ENCODE results near the gene SIRT7.

The SIRT7 gene

DNA sequence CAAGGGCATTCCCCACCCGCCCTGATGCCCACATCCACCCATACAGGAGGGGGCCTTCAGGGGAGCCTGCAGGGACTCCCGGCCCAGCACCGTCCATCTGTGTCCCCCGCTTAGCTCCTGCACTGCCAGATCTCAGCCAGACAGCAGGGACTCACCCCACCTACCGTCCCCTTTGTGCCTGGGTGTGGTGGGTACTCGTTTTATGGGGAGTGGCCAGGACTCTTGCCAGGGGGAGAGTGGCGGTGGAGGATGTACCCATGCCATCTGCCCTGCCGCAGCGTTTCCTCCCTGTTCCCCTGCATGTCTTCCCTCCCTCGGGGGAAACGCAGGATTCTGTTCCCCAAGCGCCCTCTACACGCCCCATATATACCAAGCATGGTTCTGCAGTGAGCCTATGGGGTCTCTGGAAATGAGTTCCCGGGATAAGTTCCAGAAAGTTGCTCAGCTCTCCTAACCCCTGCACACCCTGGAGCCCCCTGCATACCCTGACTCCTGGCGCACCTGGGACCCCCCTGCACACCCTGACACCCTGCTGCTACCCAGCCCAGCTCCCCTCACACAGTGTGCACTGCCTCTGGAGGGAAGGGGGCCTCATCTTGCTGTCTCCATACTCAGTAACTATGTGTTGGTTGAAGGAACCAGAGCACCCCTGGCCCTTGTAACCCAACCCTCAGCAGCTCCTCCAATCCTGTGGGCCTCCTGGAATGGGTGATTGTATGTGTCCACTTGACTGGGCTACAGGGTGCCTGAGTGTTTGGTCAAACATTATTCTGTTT is 13.8 kb upstream of the SIRT7 start:
- DNase-seq = peak in 1 of 2 donors; percentile 12

DNA sequence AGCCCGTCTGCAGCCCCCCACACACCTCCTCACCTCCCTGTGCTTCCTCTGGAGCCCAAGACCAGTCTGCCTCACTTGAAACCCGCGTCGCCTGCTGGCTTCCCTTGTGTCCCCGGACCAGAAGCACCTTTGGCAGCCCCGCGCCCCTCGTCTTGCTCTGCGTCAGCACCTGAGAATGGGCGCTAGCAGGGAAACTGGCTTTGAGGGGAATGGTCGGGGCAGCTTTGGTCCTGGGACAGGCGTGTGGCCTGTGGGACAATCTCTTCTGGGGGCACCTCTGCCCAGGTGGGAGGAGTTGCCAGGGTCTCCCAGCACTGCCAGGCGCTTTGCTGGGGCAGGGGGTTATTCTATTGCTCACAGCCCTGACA is 13.2 kb upstream of the SIRT7 start:
- no peak for DNase-seq

- no peak for DNase-seq
Observed at GRCh38 chr17:81930142-81931125, 12.5 kb upstream of the SIRT7 start.

GRCh38 chr17:81929253-81930141 is 11.5 kb upstream of the SIRT7 start:
- no peak for DNase-seq

DNA sequence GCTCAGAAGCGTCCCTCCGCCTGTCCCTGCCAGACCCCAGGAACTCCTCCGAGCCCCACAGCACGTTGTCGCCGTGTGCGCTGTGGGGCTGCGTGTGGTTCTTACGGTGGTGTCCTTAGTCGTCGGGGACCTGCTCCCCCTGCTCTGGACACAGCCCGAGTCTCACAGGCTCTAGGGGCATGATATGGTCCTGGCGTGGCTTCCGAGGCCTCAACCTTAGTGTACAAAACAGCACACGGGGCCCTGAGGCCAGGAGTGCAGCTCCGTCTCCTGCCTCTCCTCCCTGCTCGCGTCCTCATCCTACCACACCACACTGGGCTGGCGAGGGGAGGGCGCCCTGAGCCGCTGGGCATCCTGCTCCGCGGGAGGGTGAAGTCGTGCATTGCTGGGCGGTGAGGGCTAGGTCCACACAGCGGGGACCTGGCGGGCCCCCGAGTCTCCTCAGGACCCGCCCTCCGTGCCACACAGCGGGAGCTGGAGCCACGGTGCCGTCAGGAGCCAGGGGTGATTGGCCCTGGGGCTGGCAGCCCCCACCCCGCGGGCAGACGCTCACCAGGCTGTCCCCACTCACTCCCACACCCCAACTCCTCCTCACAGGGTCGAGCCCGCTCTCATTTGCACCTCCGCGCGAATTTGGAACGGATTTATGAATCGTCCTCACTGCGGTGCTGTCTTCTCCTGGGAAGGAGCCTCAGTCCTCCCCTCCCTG is 10.7 kb upstream of the SIRT7 start:
- no peak for DNase-seq

DNA sequence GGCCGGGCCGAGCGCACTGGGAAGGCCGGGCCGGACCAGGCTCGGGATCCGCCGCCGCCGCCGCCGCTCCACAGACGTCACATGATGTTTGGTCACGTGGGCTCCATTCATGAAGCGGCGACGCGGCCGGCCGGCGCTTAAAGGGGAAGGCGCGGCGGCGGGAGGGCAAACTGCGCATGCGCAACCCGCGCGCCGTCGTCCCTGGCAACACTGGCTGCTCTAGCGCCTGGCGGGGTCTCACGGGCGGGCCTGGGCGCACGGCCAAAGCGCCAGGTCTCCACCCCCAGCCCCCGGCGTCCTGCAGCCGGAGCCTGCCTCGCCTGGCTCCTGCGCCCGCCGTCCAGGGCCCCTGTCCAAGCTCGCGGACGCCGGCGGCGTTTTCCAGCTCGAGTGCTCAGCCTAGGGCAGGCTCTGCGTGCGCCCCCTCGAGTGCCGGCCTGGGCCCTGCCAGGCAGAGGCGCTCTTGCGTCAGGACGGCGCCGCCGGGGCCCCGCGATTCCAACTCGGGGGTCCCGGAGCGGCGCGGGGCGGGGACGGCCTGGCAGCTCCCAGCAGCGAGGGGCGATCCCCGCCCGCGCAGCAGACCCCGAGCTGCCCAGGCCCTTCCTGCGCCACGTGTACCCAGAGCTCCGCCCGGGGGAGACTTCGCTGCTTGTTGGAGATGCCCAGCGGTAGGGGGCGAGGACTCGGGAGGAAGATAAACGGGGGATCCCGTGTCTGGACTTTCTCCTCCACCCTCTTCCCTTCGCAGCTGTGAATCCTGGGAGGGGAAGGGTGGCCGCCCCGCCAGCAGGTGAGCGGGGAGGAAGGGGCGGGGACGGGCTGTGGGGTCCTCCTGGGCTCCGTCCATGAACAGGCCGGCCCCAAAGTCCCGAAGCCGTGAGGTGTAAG is 9.9 kb upstream of the SIRT7 start, which contains the start of gene MAFG:
Gene MAFG, minus strand, starts transcription at position 83 of the 891 bp plus-strand sequence. CDS start 4,550 bp downstream, outside the sequence.
- peak; percentile 81 to 88 for DNase-seq

- DNase-seq = peak in 1 of 2 donors; percentile 54
Observed at GRCh38 chr17:81927152-81927652, 9.2 kb upstream of the SIRT7 start.

DNA sequence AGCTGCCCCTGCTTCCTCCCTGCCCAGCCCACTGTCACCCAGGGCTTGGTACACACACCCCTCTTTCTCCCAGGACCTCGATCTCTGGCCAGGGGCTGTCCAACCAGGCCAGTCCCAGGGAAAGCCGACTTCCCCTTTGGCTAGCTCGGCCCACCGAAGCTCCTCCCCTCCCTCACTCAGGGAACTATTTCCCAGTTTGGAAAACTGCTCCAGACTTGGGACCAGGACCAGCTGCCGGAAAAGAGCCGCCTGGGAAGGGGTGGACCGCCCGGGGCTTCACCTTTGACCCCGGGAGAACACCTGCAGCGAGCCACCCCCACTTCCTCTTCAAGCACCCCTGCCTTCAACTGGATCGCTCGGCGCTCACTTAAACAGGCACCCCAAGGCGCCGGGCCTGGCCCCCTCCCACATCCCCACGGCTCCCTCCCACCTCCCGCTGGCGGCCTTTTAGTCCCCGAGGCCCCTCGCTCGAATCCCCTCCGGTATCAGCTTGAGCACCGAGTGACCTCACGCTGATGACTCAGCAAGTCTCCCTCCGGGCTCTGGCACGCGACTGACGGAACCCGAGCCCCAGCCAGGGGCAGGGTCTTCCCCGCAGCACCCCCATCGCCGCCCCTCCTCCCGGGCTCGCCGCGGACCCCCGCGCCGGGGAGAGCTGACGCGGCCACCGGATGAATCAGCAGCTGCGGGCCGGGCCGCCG is 8.6 kb upstream of the SIRT7 start:
- DNase-seq = peak; percentile 69 to 70

DNA sequence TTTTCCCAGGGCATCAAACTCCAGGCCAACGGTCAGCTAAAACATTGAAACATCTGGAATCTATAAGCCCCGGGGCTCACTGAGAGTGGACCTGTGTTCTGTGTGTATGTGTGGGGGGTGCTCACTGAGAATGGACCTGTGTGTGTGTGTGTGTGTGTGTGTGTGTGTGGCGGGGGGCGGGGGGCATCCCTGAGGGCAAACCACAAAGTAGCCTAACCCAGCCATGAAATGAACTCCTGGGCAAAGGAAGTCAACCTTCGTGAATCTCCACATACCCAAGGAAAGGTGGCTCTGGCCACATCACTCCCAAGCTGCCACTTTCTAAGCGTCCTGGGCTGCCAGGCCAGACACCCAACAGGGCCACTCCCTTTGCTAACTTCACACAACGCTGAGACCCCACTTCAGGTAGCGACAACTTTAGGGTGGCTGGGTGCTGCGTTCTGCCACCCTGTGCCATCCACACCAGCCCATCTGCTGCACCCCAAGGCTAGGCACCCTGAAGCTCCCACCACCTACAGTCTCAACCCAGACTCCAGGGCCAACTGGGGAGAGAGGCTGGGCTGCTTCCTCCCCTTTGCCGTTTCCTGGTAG is 8.0 kb upstream of the SIRT7 start:
- no peak for DNase-seq

DNA sequence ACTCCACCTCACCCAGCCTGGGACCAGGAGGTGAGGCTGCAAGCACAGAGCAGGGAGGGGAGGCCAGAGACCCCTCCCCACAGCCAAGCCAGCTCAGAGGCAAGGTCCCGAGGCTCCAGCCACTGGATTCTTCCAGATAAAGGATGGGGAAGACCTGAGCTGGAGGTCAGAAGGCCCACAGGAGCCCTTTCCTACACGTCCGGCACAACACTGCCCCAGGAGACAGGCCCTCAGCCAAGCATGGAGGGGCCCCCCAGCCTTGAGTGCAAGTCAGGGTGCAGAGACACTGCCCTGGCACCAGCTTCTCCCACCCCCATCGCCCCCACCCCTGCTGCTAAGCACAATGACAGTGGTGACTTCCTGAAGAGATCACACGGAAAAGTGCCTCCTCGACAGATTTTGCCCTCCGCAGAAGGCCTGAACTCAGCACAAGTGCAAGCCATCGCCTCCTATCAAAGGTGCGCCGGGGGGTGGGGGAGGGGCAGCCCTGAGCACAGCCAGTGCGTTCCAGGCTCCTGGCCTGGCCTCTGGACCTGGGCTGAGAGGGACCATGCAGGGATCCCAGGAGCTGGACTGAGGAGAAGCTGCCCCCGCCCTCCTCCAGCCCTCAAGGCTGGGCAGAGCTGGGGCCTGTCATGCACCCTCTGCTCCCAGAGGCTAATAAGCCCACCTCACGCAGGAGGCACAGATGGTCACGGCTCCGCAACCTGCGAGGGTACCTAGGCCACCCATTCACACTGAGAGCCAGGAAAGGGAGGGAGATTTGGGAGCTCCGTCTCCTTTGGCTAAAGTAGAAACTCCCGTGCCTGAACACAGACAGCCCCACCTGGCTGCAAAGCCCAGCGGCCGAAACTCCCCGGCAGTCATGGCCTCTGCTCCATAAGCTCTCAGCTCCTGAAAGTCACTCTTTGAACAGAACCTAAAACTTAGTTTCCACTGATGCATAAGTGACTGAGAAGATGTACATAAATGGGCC is 6.9 kb upstream of the SIRT7 start:
- DNase-seq = no peak

- peak; percentile 73 to 89 for DNase-seq
Observed at GRCh38 chr17:81923302-81924260, 5.6 kb upstream of the SIRT7 start.

- no peak for DNase-seq
Observed at GRCh38 chr17:81922566-81923301, 4.8 kb upstream of the SIRT7 start.

DNA sequence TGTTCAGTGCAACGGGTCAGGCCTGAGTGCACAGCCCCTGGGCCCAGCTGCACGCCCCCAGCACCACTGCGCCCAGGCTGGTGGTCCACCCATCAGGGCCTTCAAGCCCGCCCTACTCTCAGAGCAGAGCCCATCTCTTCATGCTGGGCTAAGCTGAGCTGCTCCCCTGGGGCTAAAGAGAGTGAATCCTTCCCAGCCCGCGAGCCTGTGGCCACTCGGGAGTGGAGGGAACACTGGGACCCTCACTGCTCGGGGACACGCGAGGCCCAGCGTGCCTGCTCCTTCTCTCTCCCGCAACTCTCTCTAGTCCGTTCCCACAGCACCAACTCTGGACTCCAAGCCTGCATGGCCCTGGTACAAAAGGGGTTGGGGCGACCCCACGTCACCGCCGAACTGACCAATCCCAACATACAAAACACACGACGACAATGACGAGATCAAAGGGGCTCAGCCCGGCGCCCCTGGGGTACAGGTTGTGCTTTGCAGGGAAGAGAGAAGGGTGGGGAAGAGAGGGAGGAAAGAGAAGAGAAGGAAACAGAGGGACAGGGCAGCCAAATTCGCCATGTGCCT is 4.1 kb upstream of the SIRT7 start:
- DNase-seq = no peak

DNA sequence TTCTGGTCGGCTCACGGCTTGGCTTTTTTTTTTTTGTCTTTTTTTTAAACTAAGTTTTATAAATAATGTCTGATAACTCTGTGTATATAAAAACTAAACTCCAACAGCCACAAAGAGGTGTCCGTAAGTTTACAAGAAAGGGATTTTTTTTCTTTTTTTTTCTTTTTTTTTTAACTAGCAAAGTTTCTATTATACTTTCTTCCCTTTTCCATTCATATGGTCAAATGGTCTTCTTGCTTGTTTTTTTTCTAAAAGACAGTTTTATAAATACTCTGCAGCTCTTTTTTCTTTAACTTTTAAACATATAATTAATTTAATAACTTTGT is 3.5 kb upstream of the SIRT7 start:
- DNase-seq = no peak

- no peak for DNase-seq
Observed at GRCh38 chr17:81920612-81921536, 2.9 kb upstream of the SIRT7 start.

Data from bone marrow (tissue), 2 donors.